Stomach (tissue), 9 donors: ENCODE data around the gene NCK2. TPM values are rescaled to one million over a fixed set of nuclear protein-coding genes. Genes with fewer than 3 reads are reported as not detected.

ENCODE experiments used
- DNase-seq, 2 donors: peaks; one replicate each; pipeline versions ENCODE4 v3.0.0 to v3.0.0-alpha.2; 2013 to 2019
- H3K27ac ChIP-seq, 5 donors: fragments of 200-600 bp in 4 of 5; sonication (generic) in 4 of 5; one replicate each; pipeline ENCODE4 v1.5.1; 2013 to 2019; ENCODE audit warnings: mild to moderate bottlenecking in 1 of 5, moderate library complexity in 1 of 5
- H3K27me3 ChIP-seq, 3 donors: fragments of 200-600 bp; sonication (generic); one replicate each; pipeline ENCODE4 v1.5.1; 2017 to 2019; ENCODE audit warnings: mixed run types in 1 of 3
- H3K36me3 ChIP-seq, 4 donors: fragments of 200-600 bp; sonication (generic); 1 replicate in 3 of 4; 2 replicates in 1 of 4; pipeline ENCODE4 v1.5.1; 2016 to 2019
- H3K4me1 ChIP-seq, 4 donors: fragments of 200-600 bp; sonication (generic); one replicate each; pipeline ENCODE4 v1.5.1; 2016 to 2019
- H3K4me3 ChIP-seq, 4 donors: fragments of 200-600 bp; sonication (generic) in 3 of 4; one replicate each; pipeline ENCODE4 v1.5.1; 2016 to 2019; ENCODE audit warnings: mild to moderate bottlenecking in 1 of 4
- H3K9me3 ChIP-seq, 4 donors: fragments of 200-600 bp; sonication (generic); one replicate each; pipeline ENCODE4 v1.5.1; 2016 to 2019
- CTCF ChIP-seq, 7 experiments: fragments of 450-650 bp in 4 of 7; fragments of 200-600 bp in 3 of 7; sonication (generic) in 3 of 7; IDR thresholded peaks; one replicate each; pipeline ENCODE4 v1.5.1; 2016 to 2019; ENCODE audit warnings: antibody characterized with exemption in 7 of 7, control low read depth in 2 of 7, mild to moderate bottlenecking in 1 of 7
- EP300 ChIP-seq: sonication (generic); formaldehyde crosslinking; IDR thresholded peaks from one replicate; pipeline ENCODE4 v1.6.1; 2017; ENCODE audit warnings: antibody characterized with exemption
- POLR2A ChIP-seq, 4 donors: fragments of 450-650 bp; IDR thresholded peaks; one replicate each; pipeline ENCODE4 v1.6.1; 2016; ENCODE audit warnings: antibody characterized with exemption in 4 of 4, control low read depth in 2 of 4, mild to moderate bottlenecking in 1 of 4, moderate library complexity in 1 of 4
- POLR2AphosphoS5 ChIP-seq, 3 donors: sonication (generic); formaldehyde crosslinking; IDR thresholded peaks; one replicate each; pipeline ENCODE4 v1.6.1; 2016; ENCODE audit warnings: antibody characterized with exemption in 3 of 3
- WGBS, 5 donors: extraction: QIAGEN DNeasy Blood & Tissue Kit in 3 of 5; methylation state at CpG; one replicate each; pipeline versions ENCODE4 v1.1.5 to v1.1.7; 2013 to 2018; 5-methylcytosine and 5-hydroxymethylcytosine counted together
- intact Hi-C: fragments of 100-400 bp; cut with DNase I; formaldehyde crosslinking; loops from one replicate; pipeline ENCODE4 v1.15.1; 2023; ENCODE audit warnings: low total_unique reads
- polyA plus RNA-seq, 3 donors: library from polyadenylated mRNA; stranded (reverse); fragments of 200-250 nt; gene quantifications; one replicate each; pipeline ENCODE4 v1.2.3, GENCODE V29; 2013
- total RNA-seq, 5 donors: library from RNA; depleted of rRNA; stranded (reverse); fragments of >200 nt; gene quantifications; one replicate each; pipeline versions ENCODE4 v1.1.0 to v1.2.3, GENCODE V29; 2014 to 2016
- donor health status: healthy with polysubstance abuse.
- donor health status: Bipolar disorder and iron deficiency.
- donor health status: healthy.

Gene NCK2
- total and polyA plus RNA-seq, 8 donors = 23.1 to 88.9 (median 42.6) TPM

GRCh38 chr2:105822186-105822585 is 77.5 kb downstream of the NCK2 start:
- H3K9me3 ChIP-seq = peaks cover 0 to 3% (median 0%) of the 10 kb centered on the region in 4 donors
- 55 to 69% (median 66%) methylated on average over 7 of the region's 7 CpGs for WGBS, 5 donors
- no peak overlapping the region for H3K4me3 ChIP-seq
- peak overlapping the region in 3 of 5 donors; percentile 15 to 23 (median 19) for H3K27ac ChIP-seq
- peaks cover 0 to 55% (median 30%) of the 10 kb centered on the region in 4 donors for H3K4me1 ChIP-seq
- H3K36me3 ChIP-seq = peaks cover 1 to 14% (median 5%) of the 10 kb centered on the region in 4 donors
- intact Hi-C loops = no loop called here
- peak in 1 of 2 donors; percentile 30 for DNase-seq
- no peaks in the 10 kb centered on the region for H3K27me3 ChIP-seq
- TF ChIP-seq CTCF (IDR thresholded peaks at IDR 0.05) (no peak), EP300 (no peak), POLR2AphosphoS5 (IDR thresholded peaks at IDR 0.05) (no peak), POLR2A (IDR thresholded peaks at IDR 0.05) (no peak)

GRCh38 chr2:105824446-105824845 is 79.7 kb downstream of the NCK2 start:
- no peak overlapping the region for H3K4me3 ChIP-seq
- WGBS, 5 donors = 76 to 93% (median 85%) methylated on average over 9 of the region's 9 CpGs

GRCh38 chr2:105827351-105828096 is 82.8 kb downstream of the NCK2 start:
- Histone ChIP-seq H3K36me3 (no peaks in the 10 kb centered on the region), H3K4me3 (no peak overlapping the region), H3K27ac (no peak overlapping the region), H3K9me3 (peaks cover 3 to 17% (median 8%) of the 10 kb centered on the region in 4 donors), H3K27me3 (no peaks in the 10 kb centered on the region), H3K4me1 (peaks cover 0 to 27% (median 10%) of the 10 kb centered on the region in 4 donors)
- 72 to 88% (median 84%) methylated on average over 1 of the region's 1 CpG for WGBS, 5 donors
- intact Hi-C loops = no loop called here
- DNase-seq = no peak
- TF ChIP-seq POLR2AphosphoS5 (IDR thresholded peaks at IDR 0.05) = no peak
- TF ChIP-seq EP300 = no peak
- TF ChIP-seq POLR2A (IDR thresholded peaks at IDR 0.05) = no peak
- no peak for TF ChIP-seq CTCF (IDR thresholded peaks at IDR 0.05)

More at GRCh38 chr2:105824446-105824845, 79.7 kb downstream of the NCK2 start:
- Histone ChIP-seq H3K4me1 (peaks cover 0 to 55% (median 30%) of the 10 kb centered on the region in 4 donors), H3K27me3 (no peaks in the 10 kb centered on the region), H3K27ac (no peak overlapping the region), H3K36me3 (peaks cover 0 to 4% (median 0%) of the 10 kb centered on the region in 4 donors), H3K9me3 (peaks cover 0 to 6% (median 0%) of the 10 kb centered on the region in 4 donors)
- intact Hi-C loops = no loop called here
- TF ChIP-seq EP300 (no peak), POLR2A (IDR thresholded peaks at IDR 0.05) (no peak), CTCF (IDR thresholded peaks at IDR 0.05) (no peak), POLR2AphosphoS5 (IDR thresholded peaks at IDR 0.05) (no peak)
- no peak for DNase-seq

- no peak overlapping the region for H3K27ac ChIP-seq
- DNase-seq = no peak
- H3K36me3 ChIP-seq = no peaks in the 10 kb centered on the region
- no peak overlapping the region for H3K4me3 ChIP-seq
- intact Hi-C loops = no loop called here
- H3K27me3 ChIP-seq = no peaks in the 10 kb centered on the region
- peaks cover 0 to 17% (median 4%) of the 10 kb centered on the region in 4 donors for H3K4me1 ChIP-seq
- no peak for TF ChIP-seq POLR2AphosphoS5 (IDR thresholded peaks at IDR 0.05)
- TF ChIP-seq POLR2A (IDR thresholded peaks at IDR 0.05) = no peak
- no peak for TF ChIP-seq CTCF (IDR thresholded peaks at IDR 0.05)
- no peak for TF ChIP-seq EP300
- peaks cover 3 to 21% (median 8%) of the 10 kb centered on the region in 4 donors for H3K9me3 ChIP-seq
These were observed 83.8 kb downstream of the NCK2 start for GRCh38 chr2:105828558-105828957.
